Measurements from ENCODE around the gene MCHR1.
"Not testable (repeated sequence)": the region's sequence is repeated elsewhere in the genome, so short reads cannot be mapped to it uniquely, and the experiment has no call there.

Gene MCHR1

GRCh38 chr22:40679249-40679963, at the start of gene MCHR1:
Gene MCHR1 (plus strand): TSS chr22:40679484. CDS start chr22:40679653, 169 bp downstream.
- DNase-seq (ENCODE audit: low read depth): no peak

GRCh38 chr22:40631925-40632324, 47.4 kb upstream of the MCHR1 start:
- no peak for DNase-seq (ENCODE audit: low read depth)

GRCh38 chr22:40633036-40633435, 46.2 kb upstream of the MCHR1 start:
- no peak for DNase-seq (ENCODE audit: low read depth)

GRCh38 chr22:40634119-40634903, 45.0 kb upstream of the MCHR1 start:
- no peak for DNase-seq (ENCODE audit: low read depth)

GRCh38 chr22:40635043-40635939, 44.0 kb upstream of the MCHR1 start:
- DNase-seq (ENCODE audit: low read depth): no peak

GRCh38 chr22:40635940-40636379, 43.3 kb upstream of the MCHR1 start:
- DNase-seq (ENCODE audit: low read depth): no peak

- peak; percentile 100 for DNase-seq (ENCODE audit: low read depth)
Measured at GRCh38 chr22:40636380-40637182, 42.7 kb upstream of the MCHR1 start, which contains the start of gene MRTFA. Gene MRTFA (minus strand): TSS chr22:40636719.

GRCh38 chr22:40637183-40638150, 41.8 kb upstream of the MCHR1 start:
- peak; percentile 24 for DNase-seq (ENCODE audit: low read depth)

- no peak for DNase-seq (ENCODE audit: low read depth)
Measured at GRCh38 chr22:40638261-40638660, 41.0 kb upstream of the MCHR1 start.

GRCh38 chr22:40641269-40641668, 38.0 kb upstream of the MCHR1 start:
- DNase-seq (ENCODE audit: low read depth): no peak

- no peak for DNase-seq (ENCODE audit: low read depth)
Measured at GRCh38 chr22:40642316-40642715, 37.0 kb upstream of the MCHR1 start.

GRCh38 chr22:40645579-40646197, 33.6 kb upstream of the MCHR1 start:
- no peak for DNase-seq (ENCODE audit: low read depth)

- no peak for DNase-seq (ENCODE audit: low read depth)
Measured at GRCh38 chr22:40648386-40648785, 30.9 kb upstream of the MCHR1 start.

- no peak for DNase-seq (ENCODE audit: low read depth)
Measured at GRCh38 chr22:40651057-40651456, 28.2 kb upstream of the MCHR1 start.

GRCh38 chr22:40651563-40652501, 27.5 kb upstream of the MCHR1 start:
- DNase-seq (ENCODE audit: low read depth): peak; percentile 37

- no peak for DNase-seq (ENCODE audit: low read depth)
Measured at GRCh38 chr22:40653361-40653760, 25.9 kb upstream of the MCHR1 start.

- no peak for DNase-seq (ENCODE audit: low read depth)
Measured at GRCh38 chr22:40654522-40655167, 24.6 kb upstream of the MCHR1 start.

- DNase-seq (ENCODE audit: low read depth): not testable (repeated sequence)
Measured at GRCh38 chr22:40655941-40656340, 23.3 kb upstream of the MCHR1 start.

Measured in activated gamma-delta T cell treated with anti-CD3 and anti-CD28 coated beads, Interleukin-2, amount 50 U/mL, for 16 hours (primary cell).